Stomach (tissue), 9 donors: ENCODE measurements around the gene RAI1. TPM values are rescaled to one million over a fixed set of nuclear protein-coding genes. Genes with fewer than 3 reads are reported as not detected.

Experiments
- DNase-seq, 2 donors: peaks; one replicate each; pipeline versions ENCODE4 v3.0.0 to v3.0.0-alpha.2; 2013 to 2019
- H3K27ac ChIP-seq, 5 donors: fragments of 200-600 bp in 4 of 5; sonication (generic) in 4 of 5; one replicate each; pipeline ENCODE4 v1.5.1; 2013 to 2019; ENCODE audit warnings: mild to moderate bottlenecking in 1 of 5, moderate library complexity in 1 of 5
- H3K27me3 ChIP-seq, 3 donors: fragments of 200-600 bp; sonication (generic); one replicate each; pipeline ENCODE4 v1.5.1; 2017 to 2019; ENCODE audit warnings: mixed run types in 1 of 3
- H3K36me3 ChIP-seq, 4 donors: fragments of 200-600 bp; sonication (generic); 1 replicate in 3 of 4; 2 replicates in 1 of 4; pipeline ENCODE4 v1.5.1; 2016 to 2019
- H3K4me1 ChIP-seq, 4 donors: fragments of 200-600 bp; sonication (generic); one replicate each; pipeline ENCODE4 v1.5.1; 2016 to 2019
- H3K4me3 ChIP-seq, 4 donors: fragments of 200-600 bp; sonication (generic) in 3 of 4; one replicate each; pipeline ENCODE4 v1.5.1; 2016 to 2019; ENCODE audit warnings: mild to moderate bottlenecking in 1 of 4
- H3K9me3 ChIP-seq, 4 donors: fragments of 200-600 bp; sonication (generic); one replicate each; pipeline ENCODE4 v1.5.1; 2016 to 2019
- EP300 ChIP-seq: sonication (generic); formaldehyde crosslinking; IDR thresholded peaks from one replicate; pipeline ENCODE4 v1.6.1; 2017; ENCODE audit warnings: antibody characterized with exemption
- POLR2A ChIP-seq, 4 donors: fragments of 450-650 bp; IDR thresholded peaks; one replicate each; pipeline ENCODE4 v1.6.1; 2016; ENCODE audit warnings: antibody characterized with exemption in 4 of 4, control low read depth in 2 of 4, mild to moderate bottlenecking in 1 of 4, moderate library complexity in 1 of 4
- POLR2AphosphoS5 ChIP-seq, 3 donors: sonication (generic); formaldehyde crosslinking; IDR thresholded peaks; one replicate each; pipeline ENCODE4 v1.6.1; 2016; ENCODE audit warnings: antibody characterized with exemption in 3 of 3
- WGBS, 5 donors: extraction: QIAGEN DNeasy Blood & Tissue Kit in 3 of 5; methylation state at CpG; one replicate each; pipeline versions ENCODE4 v1.1.5 to v1.1.7; 2013 to 2018; 5-methylcytosine and 5-hydroxymethylcytosine counted together
- intact Hi-C: fragments of 100-400 bp; cut with DNase I; formaldehyde crosslinking; loops from one replicate; pipeline ENCODE4 v1.15.1; 2023; ENCODE audit warnings: low total_unique reads
- polyA plus RNA-seq, 3 donors: library from polyadenylated mRNA; stranded (reverse); fragments of 200-250 nt; gene quantifications; one replicate each; pipeline ENCODE4 v1.2.3, GENCODE V29; 2013
- total RNA-seq, 5 donors: library from RNA; depleted of rRNA; stranded (reverse); fragments of >200 nt; gene quantifications; one replicate each; pipeline versions ENCODE4 v1.1.0 to v1.2.3, GENCODE V29; 2014 to 2016
- TF ChIP-seq, protein P1 (sequence below), 7 experiments: fragments of 450-650 bp in 4 of 7; fragments of 200-600 bp in 3 of 7; sonication (generic) in 3 of 7; IDR thresholded peaks; one replicate each; pipeline ENCODE4 v1.5.1; 2016 to 2019; ENCODE audit warnings: antibody characterized with exemption in 7 of 7, control low read depth in 2 of 7, mild to moderate bottlenecking in 1 of 7
- donor health status: healthy with polysubstance abuse.
- donor health status: Bipolar disorder and iron deficiency.
- donor health status: healthy.

Gene RAI1
- total and polyA plus RNA-seq, 8 donors, result 4.6 to 94.5 (median 28.3) TPM

DNA sequence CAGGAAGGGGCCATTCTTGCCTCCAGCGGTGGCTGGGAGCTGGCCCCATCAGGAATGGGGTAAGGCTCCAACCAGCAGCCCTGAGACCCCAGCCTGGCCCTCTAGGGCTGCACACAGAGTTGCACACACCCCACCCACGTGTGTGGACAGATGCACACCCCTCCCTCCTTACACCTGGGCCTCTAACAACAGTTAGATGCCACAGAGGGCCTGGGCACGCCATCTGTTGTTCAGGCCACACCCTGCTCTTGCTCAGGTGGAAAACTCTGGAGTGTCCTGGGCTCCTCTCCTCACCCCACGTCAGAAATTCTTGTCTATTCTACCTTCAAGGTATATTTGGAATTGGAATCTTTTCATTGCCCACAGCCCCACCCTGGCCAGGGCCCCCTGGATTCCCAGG lies 13.3 kb upstream of the RAI1 start:
- Histone ChIP-seq H3K9me3 (no peaks in the 10 kb centered on the region), H3K4me1 (peaks cover 0 to 20% (median 7%) of the 10 kb centered on the region in 4 donors), H3K27me3 (peaks cover 0 to 9% (median 0%) of the 10 kb centered on the region in 3 donors), H3K36me3 (no peaks in the 10 kb centered on the region), H3K4me3 (no peak overlapping the region), H3K27ac (no peak overlapping the region)
- 58 to 76% (median 66%) methylated on average over 3 to 4 of the region's 4 CpGs for WGBS, 5 donors
- intact Hi-C loops, result no loop called here
- peak in 1 of 2 donors; percentile 30 for DNase-seq
- TF ChIP-seq POLR2A (IDR thresholded peaks at IDR 0.05) (no peak), EP300 (no peak), POLR2AphosphoS5 (IDR thresholded peaks at IDR 0.05) (no peak)
- TF ChIP-seq, protein P1, sequence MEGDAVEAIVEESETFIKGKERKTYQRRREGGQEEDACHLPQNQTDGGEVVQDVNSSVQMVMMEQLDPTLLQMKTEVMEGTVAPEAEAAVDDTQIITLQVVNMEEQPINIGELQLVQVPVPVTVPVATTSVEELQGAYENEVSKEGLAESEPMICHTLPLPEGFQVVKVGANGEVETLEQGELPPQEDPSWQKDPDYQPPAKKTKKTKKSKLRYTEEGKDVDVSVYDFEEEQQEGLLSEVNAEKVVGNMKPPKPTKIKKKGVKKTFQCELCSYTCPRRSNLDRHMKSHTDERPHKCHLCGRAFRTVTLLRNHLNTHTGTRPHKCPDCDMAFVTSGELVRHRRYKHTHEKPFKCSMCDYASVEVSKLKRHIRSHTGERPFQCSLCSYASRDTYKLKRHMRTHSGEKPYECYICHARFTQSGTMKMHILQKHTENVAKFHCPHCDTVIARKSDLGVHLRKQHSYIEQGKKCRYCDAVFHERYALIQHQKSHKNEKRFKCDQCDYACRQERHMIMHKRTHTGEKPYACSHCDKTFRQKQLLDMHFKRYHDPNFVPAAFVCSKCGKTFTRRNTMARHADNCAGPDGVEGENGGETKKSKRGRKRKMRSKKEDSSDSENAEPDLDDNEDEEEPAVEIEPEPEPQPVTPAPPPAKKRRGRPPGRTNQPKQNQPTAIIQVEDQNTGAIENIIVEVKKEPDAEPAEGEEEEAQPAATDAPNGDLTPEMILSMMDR (IDR thresholded peaks at IDR 0.05), result no peak

DNA sequence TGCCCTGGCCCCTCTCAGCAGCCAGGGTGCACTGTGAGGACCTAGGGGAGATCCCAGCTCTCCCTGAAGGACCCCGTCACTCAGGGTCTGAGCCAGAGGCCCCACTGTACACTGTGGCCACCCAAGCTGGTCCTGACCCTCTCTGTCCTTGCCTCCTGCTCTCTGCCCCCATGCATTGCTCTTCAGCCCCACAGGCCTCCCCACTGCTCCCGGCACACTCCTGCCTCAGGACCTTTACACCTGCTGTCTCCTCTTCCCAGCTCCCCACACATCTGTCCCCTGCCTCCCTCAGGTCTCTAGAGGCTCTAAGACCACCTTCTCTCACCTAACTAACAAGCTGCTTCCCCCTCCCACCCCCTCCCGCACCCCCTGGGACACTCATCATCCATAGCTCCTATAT lies 12.9 kb upstream of the RAI1 start:
- intact Hi-C loops, result no loop called here
- H3K27ac ChIP-seq, result no peak overlapping the region
- TF ChIP-seq, protein P1 (IDR thresholded peaks at IDR 0.05), result no peak
- TF ChIP-seq EP300, result no peak
- no peak for TF ChIP-seq POLR2A (IDR thresholded peaks at IDR 0.05)
- no peak for TF ChIP-seq POLR2AphosphoS5 (IDR thresholded peaks at IDR 0.05)
- no peaks in the 10 kb centered on the region for H3K9me3 ChIP-seq
- no peak for DNase-seq
- WGBS, 5 donors, result 93 to 100% (median 98%) methylated on average over 3 of the region's 3 CpGs
- no peak overlapping the region for H3K4me3 ChIP-seq
- peaks cover 0 to 16% (median 4%) of the 10 kb centered on the region in 4 donors for H3K4me1 ChIP-seq
- H3K36me3 ChIP-seq, result no peaks in the 10 kb centered on the region
- peaks cover 0 to 9% (median 0%) of the 10 kb centered on the region in 3 donors for H3K27me3 ChIP-seq

DNA sequence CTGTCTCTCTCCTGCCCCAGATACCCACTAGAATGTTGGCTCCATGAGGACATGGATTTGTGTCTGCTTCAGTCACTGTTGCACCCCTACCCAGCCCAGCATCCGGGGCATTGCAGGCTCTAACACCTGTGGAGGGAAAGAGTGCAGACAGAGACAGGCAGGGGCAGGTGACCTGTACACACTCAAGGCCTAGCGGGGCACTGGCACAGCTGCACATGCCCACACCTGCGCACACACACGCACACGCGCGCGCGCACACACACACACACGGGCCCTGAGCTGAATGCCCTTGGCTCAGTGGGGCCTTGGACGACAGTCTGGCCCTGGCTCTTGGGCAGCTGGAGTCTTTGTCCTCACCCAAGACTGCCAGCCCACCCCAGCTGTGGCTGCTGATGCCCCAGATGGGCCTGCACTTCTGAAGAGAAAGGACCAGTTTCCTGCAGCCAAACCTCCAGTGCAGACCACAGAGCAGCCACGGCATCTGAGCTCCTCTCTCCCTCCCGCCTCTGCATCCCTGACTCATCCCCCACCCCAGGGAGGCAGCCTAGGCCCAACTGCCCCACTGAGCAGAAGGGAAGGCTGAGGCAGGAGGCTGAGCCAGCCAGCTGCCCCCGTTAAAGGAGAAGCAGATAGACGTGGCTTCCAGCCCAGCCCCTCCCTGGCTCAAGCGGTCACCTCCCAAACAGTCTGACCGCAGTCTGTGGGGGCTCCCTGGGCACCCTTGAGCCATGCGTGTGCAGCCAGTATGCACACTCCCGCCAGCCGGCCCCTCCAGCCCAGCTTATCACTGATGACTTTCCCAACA lies 12.3 kb upstream of the RAI1 start:
- Histone ChIP-seq H3K27me3 (peaks cover 0 to 9% (median 0%) of the 10 kb centered on the region in 3 donors), H3K4me1 (peaks cover 0 to 9% (median 2%) of the 10 kb centered on the region in 4 donors), H3K4me3 (no peak overlapping the region), H3K27ac (no peak overlapping the region), H3K36me3 (no peaks in the 10 kb centered on the region), H3K9me3 (no peaks in the 10 kb centered on the region)
- TF ChIP-seq EP300 (no peak), POLR2A (IDR thresholded peaks at IDR 0.05) (no peak), POLR2AphosphoS5 (IDR thresholded peaks at IDR 0.05) (no peak)
- TF ChIP-seq, protein P1 (IDR thresholded peaks at IDR 0.05), result no peak
- no peak for DNase-seq
- 30 to 77% (median 75%) methylated on average over 4 to 20 of the region's 20 CpGs for WGBS, 5 donors
- intact Hi-C loops, result no loop called here

DNA sequence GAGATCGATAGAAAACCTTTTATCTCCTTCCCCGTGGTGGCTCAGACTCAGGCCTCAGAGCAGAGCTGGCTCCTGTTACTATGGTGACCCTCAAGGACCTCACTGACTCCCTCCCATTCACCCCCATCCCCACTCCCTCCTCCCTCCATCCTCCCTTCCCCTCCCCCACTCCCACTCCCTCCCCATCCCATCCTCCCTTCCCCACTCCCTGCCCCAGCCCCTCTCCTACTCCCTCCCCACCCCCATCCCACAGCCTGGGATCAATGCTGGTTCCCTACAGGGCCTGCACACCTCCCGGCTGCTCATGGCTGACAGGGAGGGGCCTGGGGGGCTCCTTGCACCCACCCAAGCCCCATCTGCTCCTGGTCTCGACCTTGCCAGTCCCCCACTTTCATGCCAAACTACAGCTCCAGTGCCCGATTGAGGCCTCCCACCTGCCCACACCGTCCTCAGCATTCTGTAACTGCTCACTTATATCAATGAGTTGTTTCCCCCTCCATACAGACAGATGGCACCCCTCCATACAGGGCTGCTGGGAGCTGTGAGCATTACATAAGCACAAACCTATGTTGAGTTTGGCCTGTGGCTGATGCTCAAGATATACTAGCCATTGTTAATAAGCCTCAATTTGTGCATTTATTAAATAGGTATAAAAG lies 11.6 kb upstream of the RAI1 start:
- peak in 1 of 2 donors; percentile 49 for DNase-seq
- 67 to 83% (median 75%) methylated on average over 5 to 6 of the region's 6 CpGs for WGBS, 5 donors
- H3K4me1 ChIP-seq, result peaks cover 0 to 7% (median 2%) of the 10 kb centered on the region in 4 donors
- no peaks in the 10 kb centered on the region for H3K9me3 ChIP-seq
- no peak overlapping the region for H3K4me3 ChIP-seq
- peaks cover 0 to 9% (median 0%) of the 10 kb centered on the region in 3 donors for H3K27me3 ChIP-seq
- TF ChIP-seq EP300, result no peak
- no peak for TF ChIP-seq POLR2A (IDR thresholded peaks at IDR 0.05)
- no peak for TF ChIP-seq POLR2AphosphoS5 (IDR thresholded peaks at IDR 0.05)
- TF ChIP-seq, protein P1 (IDR thresholded peaks at IDR 0.05), result no peak
- H3K36me3 ChIP-seq, result no peaks in the 10 kb centered on the region
- intact Hi-C loops, result no loop called here
- no peak overlapping the region for H3K27ac ChIP-seq
